DND-41 (cell line): ENCODE data around the gene CAB39L.

ENCODE experiments used
- CTCF ChIP-seq: IDR thresholded peaks from 2 replicates; pipeline ENCODE4 v1.5.1; 2012; ENCODE audit warnings: borderline replicate concordance, low read length, moderate library complexity, mild to moderate bottlenecking; ENCODE audit not compliant: poor library complexity, severe bottlenecking; ENCODE audit errors: extremely low read depth
- EZH2 ChIP-seq: IDR thresholded peaks from 3 replicates; pipeline ENCODE4 v1.6.1; 2012; ENCODE audit warnings: borderline replicate concordance, low read depth, mild to moderate bottlenecking, moderate library complexity, low read length, inconsistent platforms; ENCODE audit not compliant: severe bottlenecking

- no peak for TF ChIP-seq CTCF
- TF ChIP-seq EZH2 = no peak
Measured at GRCh38 chr13:49351871-49352270, 92.0 kb downstream of the CAB39L start.
